ENCODE results near the gene COLEC11. TPM values are rescaled to one million over a fixed set of nuclear protein-coding genes. Genes with fewer than 3 reads are reported as not detected.

Gene COLEC11
- total RNA-seq, 2 experiments from 2014 or later: 0.23 to 0.32 TPM

DNA sequence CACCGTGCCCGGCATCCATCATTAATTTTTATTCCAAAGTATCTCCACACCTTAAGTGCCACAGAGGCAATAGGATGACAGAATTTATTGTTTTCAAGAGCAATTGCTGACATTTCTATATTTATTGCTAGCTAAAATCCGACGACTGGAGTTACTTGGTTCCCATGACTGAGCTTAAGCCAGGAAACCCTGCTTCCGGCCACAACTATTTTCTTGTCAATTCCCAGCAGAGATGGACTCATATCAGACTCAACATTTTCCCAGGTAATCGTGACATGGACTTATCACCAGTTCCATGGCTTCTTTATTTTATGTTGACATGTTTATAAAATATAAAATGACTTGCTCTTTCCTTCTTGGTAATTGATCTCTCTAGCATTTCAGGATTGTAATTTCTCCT, 87.9 kb downstream of the COLEC11 start:
- CTCF ChIA-PET: no interaction called here
- Mint-ChIP-seq H3K36me3 (no peaks in the 10 kb centered on the region), H3K4me3 (no peak overlapping the region), H3K4me1 (no peaks in the 10 kb centered on the region), H3K9me3 (ENCODE audit: low read depth) (no peaks in the 10 kb centered on the region), H3K27me3 (peaks cover 27% of the 10 kb centered on the region), H3K27ac (no peak overlapping the region)
- ATAC-seq (no peak), DNase-seq (no peak)

DNA sequence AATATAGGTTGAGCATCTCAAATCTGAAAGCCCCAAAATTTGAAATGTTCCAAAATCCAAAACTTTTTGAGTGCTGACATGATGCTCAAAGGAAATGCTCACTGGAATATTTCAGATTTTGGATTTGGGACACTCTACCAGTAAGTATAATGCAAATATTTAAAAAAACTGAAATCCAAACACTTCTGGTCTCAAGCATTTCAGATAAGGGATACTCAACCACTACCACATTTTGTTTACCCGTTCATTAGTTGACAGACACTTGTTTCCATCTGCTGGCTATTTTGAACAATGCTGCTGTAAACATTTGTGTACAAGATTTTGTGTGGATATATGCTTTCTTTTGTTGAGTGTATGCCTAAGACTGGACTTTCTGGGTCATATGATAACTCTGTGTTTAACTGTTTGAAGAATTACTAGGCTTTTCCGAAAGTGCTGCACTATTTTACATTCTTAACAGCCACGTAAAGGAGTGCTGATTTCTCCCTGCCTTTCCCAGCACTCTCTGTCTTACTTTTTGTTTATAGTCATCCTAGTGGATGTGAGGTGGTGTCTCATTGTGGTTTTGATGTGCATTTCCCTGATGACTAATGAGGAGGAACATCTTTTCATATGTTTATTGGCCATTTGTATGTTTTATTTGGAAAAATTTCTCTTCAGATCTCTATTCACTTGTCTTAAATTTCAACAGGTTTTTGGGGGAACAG, 89.0 kb downstream of the COLEC11 start:
- CTCF ChIA-PET: no interaction called here
- Mint-ChIP-seq H3K9me3 (ENCODE audit: low read depth) (no peaks in the 10 kb centered on the region), H3K27ac (no peak overlapping the region), H3K27me3 (peaks cover 29% of the 10 kb centered on the region), H3K4me3 (no peak overlapping the region), H3K36me3 (no peaks in the 10 kb centered on the region), H3K4me1 (no peaks in the 10 kb centered on the region)
- ATAC-seq (no peak), DNase-seq (no peak)

DNA sequence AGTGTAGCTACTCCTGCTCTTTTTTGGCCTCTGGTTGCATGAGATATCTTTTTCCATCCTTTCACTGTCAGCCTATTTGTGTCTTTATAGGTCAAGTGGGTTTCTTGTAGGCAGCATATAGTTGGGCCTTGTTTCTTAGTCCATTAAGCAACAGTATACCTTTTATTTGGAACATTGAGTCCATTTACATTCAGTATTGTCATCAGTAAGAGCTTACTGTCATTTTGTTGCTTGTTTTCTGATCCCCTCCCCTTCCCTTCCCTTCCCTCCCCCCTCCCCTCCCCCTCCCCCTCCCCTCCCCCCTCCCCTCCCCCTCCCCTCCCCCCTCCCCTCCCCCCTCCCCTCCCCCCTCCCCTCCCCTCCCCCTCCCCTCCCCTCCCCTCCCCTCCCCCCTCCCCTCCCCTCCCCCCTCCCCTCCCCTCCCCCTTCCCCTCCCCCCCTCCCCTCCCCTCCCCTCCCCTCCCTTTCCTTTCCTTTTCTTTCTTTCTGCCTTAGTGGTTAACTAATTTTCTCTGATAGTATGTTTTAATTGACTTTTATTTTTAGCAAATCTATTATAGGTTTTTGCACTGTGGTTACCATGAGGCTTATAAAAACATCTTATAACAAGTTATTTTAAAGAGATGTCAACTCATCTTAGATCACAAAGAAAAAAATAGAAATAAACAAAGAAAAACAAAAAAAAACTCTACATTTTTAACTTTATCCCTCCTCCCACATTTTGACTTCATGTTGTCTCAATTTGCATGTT, 95.3 kb downstream of the COLEC11 start:
- no peaks in the 10 kb centered on the region for H3K36me3 Mint-ChIP-seq
- peaks cover 33% of the 10 kb centered on the region for H3K27me3 Mint-ChIP-seq
- no peak overlapping the region for H3K27ac Mint-ChIP-seq
- H3K4me3 Mint-ChIP-seq: no peak overlapping the region
- no peaks in the 10 kb centered on the region for H3K9me3 Mint-ChIP-seq (ENCODE audit: low read depth)
- CTCF ChIA-PET: no interaction called here
- ATAC-seq: no peak
- no peak for DNase-seq
- no peaks in the 10 kb centered on the region for H3K4me1 Mint-ChIP-seq

- Mint-ChIP-seq H3K27me3 (peaks cover 23% of the 10 kb centered on the region), H3K4me1 (no peaks in the 10 kb centered on the region), H3K4me3 (no peak overlapping the region), H3K36me3 (no peaks in the 10 kb centered on the region), H3K9me3 (ENCODE audit: low read depth) (no peaks in the 10 kb centered on the region), H3K27ac (no peak overlapping the region)
- no peak for DNase-seq
- no peak for ATAC-seq
- CTCF ChIA-PET: interaction anchor here (1.3 kb wide), 1 partner anchor 88 kb away, joined by 5 read pairs; no protein-coding TSS in a partner anchor
Measured at GRCh38 chr2:3692375-3692774, 97.5 kb downstream of the COLEC11 start.

Other genes starting within 250 kb of the COLEC11 start
- gene EIPR1, start 217.3 kb upstream of the COLEC11 start, total RNA-seq: 10 to 100 TPM; 40.7 to 44.7 TPM
- gene TRAPPC12, start 215.4 kb upstream of the COLEC11 start, total RNA-seq: 10 to 100 TPM; 75.8 to 97.5 TPM
- gene ADI1, start 75.6 kb upstream of the COLEC11 start, total RNA-seq: 10 to 100 TPM; 15.0 to 16.6 TPM
- gene RNASEH1, start 36.8 kb upstream of the COLEC11 start, total RNA-seq: 10 to 100 TPM; 26.3 to 32.9 TPM
- gene RPS7, start 19.9 kb upstream of the COLEC11 start, total RNA-seq: 1,000 to 10,000 TPM; 1,010 to 1,163 TPM
- gene ALLC, start 63.1 kb downstream of the COLEC11 start, total RNA-seq: not detected
- not detected for gene DCDC2C, start 108.5 kb downstream of the COLEC11 start, total RNA-seq

Data from activated CD8-positive, alpha-beta memory T cell treated with anti-CD3 and anti-CD28 coated beads, Interleukin-2, amount 10 ng/mL, durations not matched to agents 7 days and 5 days (primary cell).